Measurements from ENCODE around the gene DLL4.

The DLL4 gene

GRCh38 chr15:40968290-40969085 is 39.3 kb downstream of the DLL4 start:
- TF ChIP-seq FOXP2 (optimal IDR thresholded peaks at IDR 0.05; ENCODE audit: borderline replicate concordance, extremely low read depth, extremely low read length, insufficient read depth), result no peak
- no peak for TF ChIP-seq SIN3A (IDR thresholded peaks at IDR 0.05; ENCODE audit: borderline replicate concordance, insufficient read depth, low read length)
- no peak for TF ChIP-seq TAF1 (IDR thresholded peaks at IDR 0.05; ENCODE audit: borderline replicate concordance, insufficient read depth, low read length)
- no peak for TF ChIP-seq POLR2AphosphoS5 (IDR thresholded peaks at IDR 0.05; ENCODE audit: low read depth, low read length)
- no peak for TF ChIP-seq REST (IDR thresholded peaks at IDR 0.05; ENCODE audit: insufficient read depth in 1 of 2, low read depth in 2 of 2, low read length in 2 of 2)

DNA sequence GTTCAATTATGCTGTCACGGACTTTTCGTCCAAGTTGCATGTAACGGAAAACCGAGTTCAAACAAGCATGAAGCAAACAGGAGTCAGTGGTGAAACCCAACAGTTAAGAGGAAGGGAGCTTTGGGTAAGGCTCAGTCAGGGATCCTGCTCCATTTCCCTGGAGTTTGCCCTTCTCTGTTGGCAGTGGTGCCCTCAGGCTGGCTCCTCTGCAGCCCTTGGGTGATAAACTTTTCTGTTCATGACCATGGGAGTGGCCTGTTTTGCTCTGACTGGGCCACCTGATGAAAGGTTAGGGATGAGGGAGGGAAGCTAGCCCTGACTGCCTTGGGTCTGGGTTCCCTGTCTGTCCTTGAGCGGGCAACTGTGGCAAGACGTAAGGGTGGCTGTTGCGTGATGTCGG is 40.2 kb downstream of the DLL4 start:
- TF ChIP-seq TAF1 (IDR thresholded peaks at IDR 0.05; ENCODE audit: borderline replicate concordance, insufficient read depth, low read length), result no peak
- TF ChIP-seq REST (IDR thresholded peaks at IDR 0.05; ENCODE audit: insufficient read depth in 1 of 2, low read depth in 2 of 2, low read length in 2 of 2), result no peak
- TF ChIP-seq FOXP2 (optimal IDR thresholded peaks at IDR 0.05; ENCODE audit: borderline replicate concordance, extremely low read depth, extremely low read length, insufficient read depth), result no peak
- TF ChIP-seq SIN3A (IDR thresholded peaks at IDR 0.05; ENCODE audit: borderline replicate concordance, insufficient read depth, low read length), result no peak
- TF ChIP-seq POLR2AphosphoS5 (IDR thresholded peaks at IDR 0.05; ENCODE audit: low read depth, low read length), result no peak

DNA sequence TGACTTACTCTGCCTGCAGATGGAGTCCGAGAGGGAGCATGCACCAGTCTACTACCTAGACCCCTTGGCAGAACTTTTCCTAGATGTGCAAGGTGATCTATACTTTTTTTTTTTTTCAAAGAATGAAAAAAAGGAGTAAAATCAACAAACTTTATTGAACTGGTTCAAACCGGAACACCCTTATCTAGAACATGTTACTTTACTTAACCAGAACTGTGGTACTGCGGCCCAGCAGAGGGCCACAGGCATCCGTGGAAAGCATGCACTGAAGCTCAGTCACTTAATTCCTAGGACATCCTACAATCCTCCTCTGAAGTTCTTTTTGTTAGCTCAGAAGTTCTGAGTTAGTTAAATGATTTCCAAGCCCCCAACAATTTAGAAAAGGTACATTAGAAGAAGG is 45.7 kb downstream of the DLL4 start:
- TF ChIP-seq SIN3A (IDR thresholded peaks at IDR 0.05; ENCODE audit: borderline replicate concordance, insufficient read depth, low read length) (no peak), POLR2AphosphoS5 (IDR thresholded peaks at IDR 0.05; ENCODE audit: low read depth, low read length) (no peak), TAF1 (IDR thresholded peaks at IDR 0.05; ENCODE audit: borderline replicate concordance, insufficient read depth, low read length) (no peak), REST (IDR thresholded peaks at IDR 0.05; ENCODE audit: insufficient read depth in 1 of 2, low read depth in 2 of 2, low read length in 2 of 2) (no peak), FOXP2 (optimal IDR thresholded peaks at IDR 0.05; ENCODE audit: borderline replicate concordance, extremely low read depth, extremely low read length, insufficient read depth) (no peak)

DNA sequence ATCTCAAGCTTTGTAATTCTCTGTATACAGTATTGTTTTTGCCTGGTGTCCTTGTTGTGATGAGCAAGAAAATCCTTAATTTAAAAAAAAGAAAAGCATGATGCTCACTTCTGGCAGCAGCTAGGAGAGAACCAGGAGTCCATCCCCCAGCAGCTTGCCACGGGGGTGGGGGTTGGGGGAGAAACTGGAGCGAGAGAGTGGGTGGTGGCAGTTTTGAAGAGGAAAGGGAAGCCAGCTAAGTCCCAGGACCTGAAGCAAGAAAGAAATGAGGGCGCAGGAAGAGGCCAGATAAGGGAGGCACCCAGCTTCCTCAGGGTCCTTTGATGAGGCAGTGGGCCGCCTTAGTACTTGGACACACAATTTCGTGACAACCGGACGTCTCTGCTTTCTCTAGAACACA is 47.7 kb downstream of the DLL4 start:
- TF ChIP-seq REST (IDR thresholded peaks at IDR 0.05; ENCODE audit: insufficient read depth in 1 of 2, low read depth in 2 of 2, low read length in 2 of 2), result no peak
- no peak for TF ChIP-seq SIN3A (IDR thresholded peaks at IDR 0.05; ENCODE audit: borderline replicate concordance, insufficient read depth, low read length)
- TF ChIP-seq POLR2AphosphoS5 (IDR thresholded peaks at IDR 0.05; ENCODE audit: low read depth, low read length), result no peak
- no peak for TF ChIP-seq FOXP2 (optimal IDR thresholded peaks at IDR 0.05; ENCODE audit: borderline replicate concordance, extremely low read depth, extremely low read length, insufficient read depth)
- no peak for TF ChIP-seq TAF1 (IDR thresholded peaks at IDR 0.05; ENCODE audit: borderline replicate concordance, insufficient read depth, low read length)
